ENCODE measurements around the gene MTMR12. TPM values are rescaled to one million over a fixed set of nuclear protein-coding genes. Genes with fewer than 3 reads are reported as not detected.

The MTMR12 gene
- total and polyA plus RNA-seq, 2 donors (not counting 3 experiments of a cell fraction or from before 2014, with no cell fraction given) = 18.2 to 38.6 TPM

- Histone ChIP-seq H3K9me3 (replicated peaks; ENCODE audit: control insufficient read depth, insufficient read depth, low read length) (no peaks in the 10 kb centered on the region), H3K9ac (replicated peaks; ENCODE audit: extremely low read depth, insufficient read depth, low read length) (no peak overlapping the region), H3K9me1 (replicated peaks; ENCODE audit: control insufficient read depth, extremely low read depth, insufficient read depth, low read length) (no peaks in the 10 kb centered on the region), H3K4me2 (ENCODE audit: insufficient read depth, low read length) (no peak overlapping the region), H3K36me3 (ENCODE audit: control insufficient read depth in 2 of 2, extremely low read depth in 1 of 2, insufficient read depth in 2 of 2, low read length in 2 of 2) (no peaks in the 10 kb centered on the region), H4K20me1 (replicated peaks; ENCODE audit: control insufficient read depth, extremely low read depth, insufficient read depth, low read length) (peaks cover 5% of the 10 kb centered on the region), H3K27ac (ENCODE audit: insufficient read depth, low read depth, low read length) (no peak overlapping the region), H2AFZ (ENCODE audit: low read depth, low read length) (no peak overlapping the region), H3K4me1 (ENCODE audit: control insufficient read depth, extremely low read depth, insufficient read depth, low read length) (peaks cover 7% of the 10 kb centered on the region), H3K4me3 (replicated peaks in 1 of 3; ENCODE audit: insufficient read depth in 1 of 3, low read depth in 1 of 3, low read length in 3 of 3) (no peak overlapping the region), H3K79me2 (ENCODE audit: control insufficient read depth, insufficient read depth, low read length) (peaks cover 70% of the 10 kb centered on the region), H3K27me3 (ENCODE audit: control insufficient read depth in 2 of 2, insufficient read depth in 2 of 2, low read length in 2 of 2) (no peaks in the 10 kb centered on the region)
- ChIA-PET CTCF (no interaction called here), POLR2A (no interaction called here)
- no peak for TF ChIP-seq MYC (IDR thresholded peaks at IDR 0.05; ENCODE audit: low read depth, low read length)
- TF ChIP-seq FOS (IDR thresholded peaks at IDR 0.05; ENCODE audit: borderline replicate concordance, insufficient read depth, low read length) = no peak
- no peak for TF ChIP-seq EZH2 (IDR thresholded peaks at IDR 0.05; ENCODE audit: borderline replicate concordance, low read depth, low read length, severe bottlenecking)
- TF ChIP-seq GATA2 (IDR thresholded peaks at IDR 0.05; ENCODE audit: insufficient read depth, insufficient read length, low read depth, low read length) = no peak
- no peak for TF ChIP-seq POLR2A (IDR thresholded peaks at IDR 0.05; ENCODE audit: low read depth, low read length)
- no peak for TF ChIP-seq JUN (IDR thresholded peaks at IDR 0.05; ENCODE audit: borderline replicate concordance, insufficient read depth, insufficient read length, low read depth)
- no peak for TF ChIP-seq POLR2AphosphoS5 (IDR thresholded peaks at IDR 0.05; ENCODE audit: insufficient read depth, low read depth, low read length)
- TF ChIP-seq MAX (IDR thresholded peaks at IDR 0.05; ENCODE audit: insufficient read depth, insufficient read length) = no peak
- TF ChIP-seq CTCF (IDR thresholded peaks at IDR 0.05; ENCODE audit: extremely low read depth in 1 of 2, insufficient read depth in 1 of 2, low read depth in 1 of 2, low read length in 2 of 2) = no peak
- DNase-seq (ENCODE audit: low read depth, low spot score) = no peak
- intact Hi-C loops (cut with micrococcal nuclease) (no loop called here), dilution Hi-C loops (cut with MboI; ENCODE audit: extremely low pct_ligation_motif_present, low sequenced_read_pairs) (no loop called here)
- no peak for FAIRE-seq
- BruUV-seq (replicated peaks) = no TSS peak
Observed at GRCh38 chr5:32301891-32302290, 10.8 kb downstream of the MTMR12 start.
